GM21786 (cell line): ENCODE results near the gene NKX1-2.

Experiments used
- ATAC-seq: cut with Tn5 transposase; IDR thresholded peaks from one replicate; pipeline ENCODE4 v1.9.1; 2021; ENCODE audit not compliant: unreplicated experiment

Gene NKX1-2

GRCh38 chr10:124418726-124419501 is 30.9 kb downstream of the NKX1-2 start, which contains the start of gene OAT:
Gene OAT (minus strand): TSS chr10:124418923. CDS start chr10:124412171, 6,752 bp downstream.
- peak; percentile 98 for ATAC-seq

- ATAC-seq: no peak
These were observed 31.7 kb downstream of the NKX1-2 start for GRCh38 chr10:124417895-124418725.

- ATAC-seq: no peak
These were observed 33.1 kb downstream of the NKX1-2 start for GRCh38 chr10:124416733-124417132.

GRCh38 chr10:124415210-124415609 is 34.6 kb downstream of the NKX1-2 start:
- no peak for ATAC-seq

- ATAC-seq: no peak
These were observed 35.8 kb downstream of the NKX1-2 start for GRCh38 chr10:124414076-124414475.

GRCh38 chr10:124409696-124410095 is 40.1 kb downstream of the NKX1-2 start:
- no peak for ATAC-seq

- ATAC-seq: no peak
These were observed 41.5 kb downstream of the NKX1-2 start for GRCh38 chr10:124408357-124408756.

GRCh38 chr10:124407456-124407855 is 42.4 kb downstream of the NKX1-2 start:
- ATAC-seq: no peak

GRCh38 chr10:124403548-124403947 is 46.3 kb downstream of the NKX1-2 start:
- ATAC-seq: peak; percentile 83

- no peak for ATAC-seq
These were observed 47.6 kb downstream of the NKX1-2 start for GRCh38 chr10:124402273-124402672.

- ATAC-seq: no peak
These were observed 48.2 kb downstream of the NKX1-2 start for GRCh38 chr10:124401633-124402032.
